NCI-H748 (cell line): Measurements from ENCODE around the gene GPR55.
A peak's percentile ranks its signal among the peaks of the same experiment; 100 is the strongest.
"Not testable (repeated sequence)": the region's sequence is repeated elsewhere in the genome, so short reads cannot be mapped to it uniquely, and the experiment has no call there.

Experiments used
- DNase-seq: peaks from one replicate; lab custom pipeline; 2025; ENCODE audit not compliant: unreplicated experiment; lab: John Stamatoyannopoulos, UW

Gene GPR55

DNA sequence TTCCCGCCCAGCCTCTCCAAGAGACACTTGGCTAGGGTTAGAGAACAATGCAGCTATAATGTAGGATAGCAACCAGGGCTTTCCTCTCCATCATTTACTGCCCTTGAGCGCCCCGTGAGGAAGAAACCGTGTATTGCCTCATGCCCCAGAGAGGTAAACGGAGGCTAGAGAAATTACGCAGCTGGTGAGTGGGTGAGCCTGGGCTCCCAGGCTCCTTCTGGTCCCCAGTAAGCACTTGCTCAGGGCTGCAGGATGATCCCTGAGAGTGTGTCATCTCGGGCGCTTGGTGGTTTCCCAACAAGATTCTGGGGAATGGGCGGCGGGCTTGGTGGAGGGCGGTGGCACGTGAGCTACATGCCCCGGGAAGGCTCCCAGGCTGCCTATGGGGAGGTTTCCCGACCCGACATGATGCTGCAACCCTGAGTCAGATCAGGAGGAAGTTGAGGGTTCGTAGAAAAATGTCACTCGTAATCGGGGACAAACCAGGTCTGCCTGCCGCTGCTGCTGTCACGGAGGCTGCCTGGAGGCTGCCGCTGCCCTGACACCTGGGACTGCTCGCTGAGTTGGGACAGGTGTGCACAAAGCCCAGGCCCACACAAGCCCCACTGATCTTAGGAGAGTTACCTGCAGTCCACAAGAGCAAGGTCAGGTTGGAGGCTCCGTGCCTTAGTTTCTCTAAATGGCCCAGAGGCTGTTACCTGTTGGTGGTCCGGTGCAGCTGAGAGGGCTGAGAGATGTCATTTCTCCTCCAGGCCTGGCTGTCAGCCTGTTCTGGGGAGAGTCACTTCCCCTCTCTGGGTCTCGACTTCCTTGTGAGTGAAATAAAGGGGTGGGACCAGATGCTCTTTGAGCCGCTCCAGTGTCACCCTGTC is at the start of gene GPR55:
Gene GPR55 (minus strand): TSS at position 773 of the 872 bp plus-strand sequence. CDS start 14,280 bp downstream, outside the sequence.
- DNase-seq, result peak; percentile 25

DNA sequence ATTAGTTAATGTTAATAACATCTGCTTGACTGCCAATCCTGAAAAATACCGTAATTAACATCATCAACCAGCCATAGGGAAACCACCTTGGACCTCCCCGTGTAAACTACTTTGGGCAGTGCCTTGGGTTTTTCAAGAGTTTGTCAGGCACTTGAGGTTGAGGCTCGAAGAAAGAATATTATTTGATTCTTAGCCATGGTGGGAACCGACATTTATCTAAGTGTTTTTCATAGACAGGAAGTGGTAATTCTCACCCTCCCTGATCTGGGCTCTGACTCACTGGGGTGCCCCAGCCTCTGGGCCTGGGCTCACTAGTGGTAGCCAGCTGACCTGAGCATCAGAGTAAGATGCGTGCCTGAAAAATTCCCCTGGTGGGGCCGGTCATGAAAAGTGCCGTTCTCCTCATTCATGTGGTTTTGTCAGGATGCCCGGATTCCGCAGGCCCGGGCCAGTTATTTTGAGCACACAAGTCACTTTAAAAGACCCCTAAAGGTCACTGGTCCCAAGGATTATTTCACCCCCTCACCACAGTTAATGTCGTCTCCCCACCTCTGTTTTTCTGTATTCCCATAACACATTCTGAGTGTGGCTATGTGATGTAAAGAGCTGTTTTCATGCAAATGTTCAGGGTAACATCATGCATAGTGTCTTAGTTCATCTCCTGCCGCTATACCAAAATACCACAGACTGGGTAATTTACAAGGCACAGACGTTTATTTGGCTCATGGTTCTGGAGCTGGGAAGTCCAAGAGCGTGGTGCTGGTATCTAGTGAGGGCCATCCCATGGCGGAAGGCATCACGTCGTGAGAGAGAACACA is 49.3 kb upstream of the GPR55 start:
- no peak for DNase-seq

GRCh38 chr2:230972046-230972445 is 47.0 kb upstream of the GPR55 start:
- no peak for DNase-seq

DNA sequence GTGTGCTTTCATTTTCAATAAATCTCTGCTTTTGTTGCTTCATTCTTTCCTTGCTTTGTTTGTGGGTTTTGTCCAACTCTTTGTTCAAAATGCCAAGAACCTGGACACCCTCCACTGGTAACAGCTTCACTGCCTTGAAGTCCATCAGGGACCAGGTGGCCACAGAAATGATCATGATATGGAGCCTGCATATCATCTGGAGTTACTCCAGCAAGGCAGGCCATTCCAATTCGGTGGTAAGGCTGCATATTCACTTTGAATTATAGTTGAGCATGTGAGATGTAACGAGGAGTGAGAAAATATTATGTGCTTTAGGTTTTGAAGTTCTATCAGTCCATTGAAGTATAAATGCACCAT is 44.6 kb upstream of the GPR55 start:
- DNase-seq, result no peak

- no peak for DNase-seq
These were observed 44.0 kb upstream of the GPR55 start for GRCh38 chr2:230968921-230969658.

- DNase-seq, result not testable (repeated sequence)
These were observed 43.3 kb upstream of the GPR55 start for GRCh38 chr2:230968314-230968713.

GRCh38 chr2:230967113-230967512 is 42.1 kb upstream of the GPR55 start:
- no peak for DNase-seq

DNA sequence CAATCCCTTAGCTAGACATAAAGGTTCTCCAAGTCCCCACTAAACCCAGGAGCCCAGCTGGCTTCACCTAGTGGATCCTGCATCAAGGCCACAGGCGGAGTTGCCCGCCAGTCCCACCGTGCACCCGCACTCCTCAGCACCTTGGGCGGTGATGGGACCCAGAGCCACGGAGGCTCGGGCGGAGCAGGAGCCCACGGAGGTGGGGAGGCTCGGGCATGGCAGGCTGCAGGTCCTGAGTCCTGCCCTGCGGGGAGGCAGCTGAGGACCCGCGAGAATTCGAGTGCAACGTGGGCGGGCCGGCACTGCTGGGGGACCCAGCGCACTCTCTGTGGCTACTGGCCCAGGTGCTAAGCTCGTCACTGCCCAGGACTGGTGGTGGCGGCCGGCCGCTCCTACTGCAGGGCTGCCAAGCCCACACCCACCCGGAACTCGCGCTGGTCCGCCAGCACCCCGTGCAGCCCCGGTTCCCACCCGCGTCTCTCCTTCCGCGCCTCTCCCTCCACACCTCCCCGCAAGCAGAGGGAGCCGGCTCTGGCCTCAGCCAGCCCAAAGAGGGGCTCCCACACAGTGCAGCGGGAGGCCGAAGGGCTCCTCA is 39.2 kb upstream of the GPR55 start:
- no peak for DNase-seq

DNA sequence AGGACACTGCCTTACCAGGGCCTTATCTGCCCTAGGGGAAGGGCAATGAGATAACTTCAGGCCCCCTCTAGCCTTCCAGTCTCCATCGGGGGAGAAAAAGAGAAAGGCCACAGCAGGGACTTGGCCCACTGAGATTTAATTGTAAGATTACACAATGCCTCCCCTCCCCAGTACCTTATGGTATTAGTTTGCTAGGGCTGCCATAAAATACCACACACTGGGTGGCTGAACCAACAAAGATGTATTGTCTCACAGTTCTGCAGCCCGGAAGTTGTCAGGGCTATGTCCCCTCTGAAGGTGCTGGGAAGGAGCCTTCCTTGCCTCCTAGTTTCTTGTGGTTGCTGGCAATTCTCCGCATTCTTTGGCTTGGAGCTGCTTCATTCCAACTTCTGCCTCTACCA is 36.0 kb upstream of the GPR55 start:
- DNase-seq, result no peak

DNA sequence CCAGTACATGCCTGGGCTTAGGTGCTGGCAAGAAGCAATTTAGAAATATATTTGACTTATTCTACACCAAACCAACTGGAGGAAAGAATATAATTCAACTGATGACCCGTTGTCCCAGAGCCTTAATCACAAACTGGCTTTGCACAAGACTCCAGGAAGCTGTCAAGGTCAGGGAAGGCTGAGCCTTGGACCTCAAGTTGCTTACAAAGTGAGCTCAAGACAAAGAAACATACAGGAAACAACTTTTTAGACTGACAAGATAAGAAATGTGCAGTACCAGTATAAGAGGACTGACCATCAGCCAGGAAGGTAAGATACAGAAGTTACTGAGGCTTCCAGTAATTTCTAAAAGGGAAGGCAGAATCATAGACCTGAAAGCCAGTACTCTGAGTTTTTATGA is 35.0 kb upstream of the GPR55 start:
- no peak for DNase-seq

DNA sequence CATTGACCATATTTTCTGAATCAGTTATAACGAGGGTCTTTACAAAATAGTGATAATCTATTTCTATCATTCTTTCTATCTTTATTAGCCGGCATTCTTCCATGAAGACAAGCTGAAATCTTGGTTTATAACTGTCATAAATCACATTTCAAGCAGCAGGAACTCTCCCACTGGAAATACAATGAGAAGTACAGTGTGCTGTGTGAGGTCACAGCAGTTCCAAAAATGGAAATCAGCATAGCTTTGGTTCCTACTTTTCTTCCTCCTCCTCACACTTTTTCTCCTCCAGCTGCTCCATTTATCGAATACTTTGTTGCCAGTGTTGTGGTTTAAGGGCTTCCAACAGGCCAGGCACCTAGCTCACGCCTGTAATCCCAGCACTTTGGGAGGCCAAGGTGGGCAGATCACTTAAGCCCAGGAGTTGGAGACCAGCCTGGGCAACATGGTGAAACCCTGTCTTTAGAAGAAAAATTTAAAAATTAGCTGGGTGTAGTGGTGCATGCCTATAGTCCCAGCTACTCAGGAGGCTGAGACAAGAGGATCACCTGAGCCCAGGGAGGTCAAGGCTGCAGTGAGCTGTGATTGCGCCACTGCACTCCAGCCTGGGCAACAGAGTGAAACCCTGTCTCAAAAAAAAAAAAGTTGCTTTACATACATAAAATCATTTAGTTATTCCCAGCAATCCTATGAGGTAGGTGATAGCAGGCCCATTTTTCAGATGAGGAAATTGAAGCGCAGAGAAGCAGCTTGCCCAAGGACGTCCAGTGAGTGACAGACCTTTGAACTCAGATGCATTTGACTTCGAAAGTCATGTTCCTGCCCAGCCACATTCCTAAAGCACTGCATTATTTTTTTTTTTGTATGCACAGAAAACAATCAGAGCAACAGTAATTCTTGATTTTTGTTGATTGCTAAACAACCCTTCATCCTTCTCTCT is 34.0 kb upstream of the GPR55 start:
- DNase-seq, result no peak

DNA sequence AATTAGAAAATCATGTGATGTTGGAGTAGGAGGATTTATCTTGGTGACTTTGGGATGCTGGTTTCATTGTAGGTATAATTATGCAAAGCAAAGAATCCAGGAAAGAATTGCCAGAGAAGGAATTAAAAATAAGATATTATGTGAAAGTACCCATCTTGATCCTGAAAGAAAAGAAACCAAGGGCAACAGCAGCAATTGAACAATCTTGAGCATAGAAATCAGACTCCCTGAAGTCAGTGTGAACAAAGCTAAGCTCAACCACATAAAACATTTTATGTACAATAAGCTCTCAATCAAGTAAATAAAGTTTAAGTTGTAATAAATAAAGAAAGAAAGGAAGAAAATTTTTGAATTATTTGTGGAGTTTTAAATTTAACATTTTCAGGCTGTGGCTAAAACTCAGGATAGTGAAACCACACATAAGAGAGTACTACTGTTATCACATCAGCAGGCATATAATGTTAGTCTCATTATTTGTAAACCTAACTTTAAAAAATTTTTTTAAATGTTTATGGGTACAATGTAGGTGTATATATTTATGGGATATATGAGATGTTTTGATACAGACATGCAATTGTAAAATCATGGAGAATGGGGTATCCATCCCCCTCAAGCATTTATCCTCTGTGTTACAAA is 32.8 kb upstream of the GPR55 start:
- no peak for DNase-seq

DNA sequence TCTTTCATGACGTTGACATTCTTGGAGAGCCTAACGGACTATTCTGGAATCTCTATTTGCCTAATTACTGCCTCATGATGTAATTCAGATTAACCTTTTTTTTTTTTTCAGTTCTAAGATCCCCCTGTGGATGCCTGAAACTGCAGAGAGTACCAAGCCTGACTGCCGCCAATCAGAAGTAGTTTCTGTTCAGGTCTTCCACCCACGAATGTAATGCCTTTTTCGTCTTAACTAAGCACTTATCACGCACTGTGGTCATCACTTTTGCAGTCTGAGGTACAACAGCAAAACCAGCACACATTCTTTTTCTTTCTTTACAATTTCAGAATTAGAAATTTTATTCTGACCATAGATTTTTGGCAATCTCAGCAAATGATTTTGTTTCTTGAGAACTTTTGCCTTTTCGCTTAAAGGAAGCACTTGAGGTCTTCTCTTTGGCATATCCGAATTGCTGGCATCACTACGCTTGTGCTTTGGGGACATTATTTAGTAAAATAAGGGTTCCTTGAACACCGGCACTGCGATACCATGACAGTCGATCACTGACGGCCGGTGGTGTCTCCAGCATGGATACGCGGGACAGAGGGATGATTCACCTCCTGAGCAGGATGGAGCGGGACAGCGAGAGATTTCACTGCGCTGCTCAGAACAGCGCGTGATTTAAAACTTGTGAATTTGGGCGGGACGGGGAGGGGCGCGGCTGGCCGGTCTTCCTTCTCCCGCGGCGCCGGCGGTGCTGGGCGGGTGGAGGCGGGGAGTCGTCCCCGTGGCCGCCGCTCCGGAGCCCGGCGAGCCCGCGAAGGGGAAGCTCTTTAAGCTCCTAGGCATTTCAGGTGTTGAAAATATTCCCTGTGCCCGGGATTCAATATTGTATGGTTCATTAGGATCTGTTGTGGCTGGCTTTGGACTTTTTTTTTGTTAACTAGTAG is 32.0 kb upstream of the GPR55 start:
- DNase-seq, result peak; percentile 58

- no peak for DNase-seq
These were observed 30.2 kb upstream of the GPR55 start for GRCh38 chr2:230955163-230955737.

- no peak for DNase-seq
These were observed 29.7 kb upstream of the GPR55 start for GRCh38 chr2:230954746-230955145.

GRCh38 chr2:230953845-230954244 is 28.8 kb upstream of the GPR55 start:
- DNase-seq, result no peak

DNA sequence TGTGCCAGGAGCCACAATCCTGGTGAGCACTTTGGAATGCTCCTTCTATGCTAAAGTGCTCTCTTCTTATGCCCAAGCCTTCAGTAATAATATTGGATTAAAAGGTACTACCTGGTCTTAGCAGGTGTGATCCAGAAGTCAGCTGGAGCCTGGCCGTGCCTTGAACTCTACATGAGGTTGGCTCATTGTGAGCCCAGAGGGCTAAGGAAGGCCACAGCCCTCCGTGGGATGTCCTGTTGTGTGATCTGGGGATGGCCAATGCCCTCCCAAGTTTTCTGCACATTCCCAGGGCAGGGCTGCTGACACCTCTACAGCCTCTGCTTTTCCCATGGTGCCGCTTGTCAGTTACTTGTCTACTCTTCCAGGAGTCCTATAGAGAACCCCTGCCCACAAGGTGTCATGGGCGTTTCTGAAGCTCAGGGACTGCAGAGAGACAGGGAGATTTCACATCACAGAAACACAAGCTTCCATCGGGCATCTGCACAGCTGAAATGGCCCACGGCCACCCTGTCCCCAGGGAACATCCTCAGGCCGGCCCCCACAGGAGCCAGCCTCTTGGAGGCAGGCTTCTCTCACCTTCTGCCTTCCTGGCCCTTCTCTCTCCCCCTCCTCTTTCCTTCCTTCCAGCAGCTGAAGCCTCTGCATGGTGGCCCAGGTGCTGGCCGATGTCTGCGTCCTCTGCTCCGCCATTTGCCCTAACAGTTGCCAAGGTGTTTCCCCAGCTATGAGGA is 27.3 kb upstream of the GPR55 start:
- no peak for DNase-seq
